SH-SY5Y (cell line): ENCODE results near the gene ZNF268.

Experiments
- GATA2 ChIP-seq: IDR thresholded peaks from 2 replicates; pipeline ENCODE4 v1.6.1; 2011; ENCODE audit warnings: mild to moderate bottlenecking, low read depth, low read length
- GATA3 ChIP-seq: IDR thresholded peaks from 2 replicates; pipeline ENCODE4 v1.6.1; 2011; ENCODE audit warnings: low read depth, mild to moderate bottlenecking, low read length, moderate library complexity

Gene ZNF268

DNA sequence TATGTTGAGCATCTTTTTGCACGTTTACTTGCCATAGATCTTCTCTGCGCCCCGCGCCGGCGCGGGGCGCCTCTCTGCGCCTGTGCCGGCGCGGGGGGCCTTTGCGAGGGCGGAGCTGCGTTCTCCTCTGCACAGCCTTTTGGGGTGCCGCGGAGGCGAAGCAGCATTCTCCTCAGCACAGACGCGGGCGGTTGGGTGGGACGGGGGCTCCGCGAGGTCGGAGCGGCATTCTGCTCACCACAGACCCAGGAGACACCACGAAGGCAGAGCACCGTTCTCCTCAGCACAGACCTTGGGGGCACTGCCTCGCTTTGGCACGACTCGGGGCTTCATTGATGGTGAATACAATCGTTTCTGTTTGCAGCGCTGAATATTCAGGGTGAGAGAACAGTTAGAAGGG is 82.9 kb downstream of the ZNF268 start:
- TF ChIP-seq GATA3 (no peak), GATA2 (no peak)
